ENCODE measurements around the gene MAIP1.

Gene MAIP1, protein sequence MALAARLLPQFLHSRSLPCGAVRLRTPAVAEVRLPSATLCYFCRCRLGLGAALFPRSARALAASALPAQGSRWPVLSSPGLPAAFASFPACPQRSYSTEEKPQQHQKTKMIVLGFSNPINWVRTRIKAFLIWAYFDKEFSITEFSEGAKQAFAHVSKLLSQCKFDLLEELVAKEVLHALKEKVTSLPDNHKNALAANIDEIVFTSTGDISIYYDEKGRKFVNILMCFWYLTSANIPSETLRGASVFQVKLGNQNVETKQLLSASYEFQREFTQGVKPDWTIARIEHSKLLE

DNA sequence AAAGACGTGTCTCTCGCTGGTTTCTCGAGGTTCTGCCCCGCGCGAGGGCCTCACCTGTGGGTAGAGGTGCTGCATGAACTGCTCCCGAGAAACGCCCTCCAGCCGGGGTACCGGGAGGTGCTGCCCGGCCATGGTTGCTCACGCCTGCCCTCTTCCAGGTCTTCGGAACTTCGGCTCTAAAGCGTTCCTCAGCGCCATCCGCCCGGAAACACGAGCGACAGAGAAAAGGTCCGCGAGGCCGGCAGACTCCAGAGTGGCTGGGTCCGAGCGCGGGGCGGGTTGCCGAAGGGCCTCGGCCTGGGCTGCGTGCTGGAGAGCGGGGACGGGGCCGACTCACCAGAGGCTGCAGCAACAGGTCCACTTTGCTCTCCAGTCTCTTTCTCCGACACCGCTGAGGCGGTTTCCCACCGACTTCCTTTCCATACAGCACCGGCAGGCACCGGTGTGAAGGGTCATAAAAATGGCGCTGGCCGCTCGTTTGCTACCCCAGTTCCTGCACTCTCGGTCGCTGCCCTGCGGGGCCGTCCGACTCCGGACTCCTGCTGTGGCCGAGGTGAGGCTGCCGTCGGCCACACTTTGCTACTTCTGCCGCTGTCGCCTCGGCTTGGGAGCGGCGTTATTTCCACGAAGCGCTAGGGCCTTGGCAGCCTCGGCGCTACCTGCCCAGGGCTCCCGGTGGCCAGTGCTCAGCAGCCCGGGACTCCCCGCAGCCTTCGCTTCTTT lies at the start of gene MAIP1, which contains the start of gene TYW5:
Gene MAIP1 (plus strand): TSS at position 244 of the 723 bp plus-strand sequence. CDS start 217 bp downstream, at position 461.
Gene TYW5 (minus strand): TSS at position 153 of the 723 bp plus-strand sequence. CDS start 21 bp downstream, at position 132.
- H3K4me3 ChIP-seq (ENCODE audit: low read length) = peak within 1 kb of the TSS; percentile 87
- H2AFZ ChIP-seq (ENCODE audit: low read length) = peak within 1 kb of the TSS; percentile 66
- H3K9ac ChIP-seq (ENCODE audit: low read length) = peak within 1 kb of the TSS; percentile 89
- peak within 1 kb of the TSS; percentile 73 for H3K4me2 ChIP-seq (ENCODE audit: low read depth, low read length)
- no peaks in the 10 kb centered on the region for H3F3A ChIP-seq (ENCODE audit: insufficient read depth, low read length)
- H4K20me1 ChIP-seq (ENCODE audit: insufficient read depth, low read length) = no peaks in the 10 kb centered on the region
- H3K4me1 ChIP-seq (ENCODE audit: low read length) = peaks cover 5% of the 10 kb centered on the region; the same call in 1 of the 2 replicates
- TF ChIP-seq EZH2phosphoT487 (IDR thresholded peaks at IDR 0.05; ENCODE audit: low read length) (no peak), EZH2 (optimal IDR thresholded peaks at IDR 0.05; ENCODE audit: low read depth, low read length) (no peak)
- TF ChIP-seq, protein P1, sequence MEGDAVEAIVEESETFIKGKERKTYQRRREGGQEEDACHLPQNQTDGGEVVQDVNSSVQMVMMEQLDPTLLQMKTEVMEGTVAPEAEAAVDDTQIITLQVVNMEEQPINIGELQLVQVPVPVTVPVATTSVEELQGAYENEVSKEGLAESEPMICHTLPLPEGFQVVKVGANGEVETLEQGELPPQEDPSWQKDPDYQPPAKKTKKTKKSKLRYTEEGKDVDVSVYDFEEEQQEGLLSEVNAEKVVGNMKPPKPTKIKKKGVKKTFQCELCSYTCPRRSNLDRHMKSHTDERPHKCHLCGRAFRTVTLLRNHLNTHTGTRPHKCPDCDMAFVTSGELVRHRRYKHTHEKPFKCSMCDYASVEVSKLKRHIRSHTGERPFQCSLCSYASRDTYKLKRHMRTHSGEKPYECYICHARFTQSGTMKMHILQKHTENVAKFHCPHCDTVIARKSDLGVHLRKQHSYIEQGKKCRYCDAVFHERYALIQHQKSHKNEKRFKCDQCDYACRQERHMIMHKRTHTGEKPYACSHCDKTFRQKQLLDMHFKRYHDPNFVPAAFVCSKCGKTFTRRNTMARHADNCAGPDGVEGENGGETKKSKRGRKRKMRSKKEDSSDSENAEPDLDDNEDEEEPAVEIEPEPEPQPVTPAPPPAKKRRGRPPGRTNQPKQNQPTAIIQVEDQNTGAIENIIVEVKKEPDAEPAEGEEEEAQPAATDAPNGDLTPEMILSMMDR (IDR thresholded peaks at IDR 0.05; ENCODE audit: low read length) = no peak
- no peaks in the 10 kb centered on the region for H3K9me3 ChIP-seq (replicated peaks; ENCODE audit: insufficient read depth, low read length)
- DNase-seq = peak; percentile 81
- peak within 1 kb of the TSS; percentile 84; the same call in 1 of the 2 replicates for H3K27ac ChIP-seq (ENCODE audit: low read length)
- peaks cover 74% of the 10 kb centered on the region for H3K79me2 ChIP-seq (ENCODE audit: low read length)
- H3K9me2 ChIP-seq (replicated peaks; ENCODE audit: insufficient read depth, low read length) = no peaks in the 10 kb centered on the region
- peaks cover 5% of the 10 kb centered on the region; the same call in 1 of the 2 replicates for H3K36me3 ChIP-seq (replicated peaks; ENCODE audit: insufficient read depth, low read length)
- H3K27me3 ChIP-seq (replicated peaks; ENCODE audit: insufficient read depth, low read length) = no peaks in the 10 kb centered on the region

DNA sequence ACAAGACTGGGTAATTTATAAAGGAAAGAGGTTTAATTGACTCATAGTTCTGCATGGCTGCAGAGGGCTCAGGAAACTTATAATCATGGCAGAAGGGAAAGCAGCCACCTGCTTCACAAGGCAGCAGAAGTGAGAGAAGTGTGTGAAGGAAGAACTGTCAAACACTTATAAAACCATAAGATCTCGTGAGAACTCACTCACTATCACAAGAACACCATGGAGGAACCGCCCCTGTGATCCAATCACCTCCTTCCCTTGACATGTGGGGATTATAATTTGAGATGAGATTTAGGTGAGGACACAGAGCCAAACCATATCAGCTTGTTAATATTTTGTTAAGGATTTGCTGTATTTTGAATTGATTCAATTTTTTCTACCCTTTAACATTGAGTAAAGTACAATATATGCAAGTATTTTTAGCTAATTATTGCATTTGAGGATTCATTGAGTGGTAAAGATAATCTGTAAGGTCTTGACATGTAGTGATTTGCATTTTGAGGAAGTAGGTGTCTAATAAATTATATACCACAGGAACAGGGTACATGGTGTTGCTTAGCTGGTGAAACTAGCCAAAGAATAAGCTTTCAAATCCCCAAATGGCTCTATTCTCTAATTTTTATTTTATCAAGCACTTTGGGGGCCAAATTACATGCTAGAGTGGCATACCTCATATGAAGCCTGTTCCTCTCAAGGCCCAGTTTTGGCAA lies 48.2 kb upstream of the MAIP1 start:
- Histone ChIP-seq H3K4me1 (ENCODE audit: low read length) (peaks cover 5% of the 10 kb centered on the region; the same call in 1 of the 2 replicates), H3K9ac (ENCODE audit: low read length) (no peak overlapping the region), H3K4me2 (ENCODE audit: low read depth, low read length) (no peak overlapping the region), H3K27me3 (replicated peaks; ENCODE audit: insufficient read depth, low read length) (no peaks in the 10 kb centered on the region), H3K36me3 (replicated peaks; ENCODE audit: insufficient read depth, low read length) (no peaks in the 10 kb centered on the region), H4K20me1 (ENCODE audit: insufficient read depth, low read length) (no peaks in the 10 kb centered on the region), H3K9me2 (replicated peaks; ENCODE audit: insufficient read depth, low read length) (no peaks in the 10 kb centered on the region), H3K27ac (ENCODE audit: low read length) (no peak overlapping the region), H3K4me3 (ENCODE audit: low read length) (no peak overlapping the region), H3K9me3 (replicated peaks; ENCODE audit: insufficient read depth, low read length) (no peaks in the 10 kb centered on the region), H3F3A (ENCODE audit: insufficient read depth, low read length) (peaks cover 10% of the 10 kb centered on the region; the same call in 1 of the 2 replicates), H3K79me2 (ENCODE audit: low read length) (peaks cover 7% of the 10 kb centered on the region), H2AFZ (ENCODE audit: low read length) (no peak overlapping the region)
- TF ChIP-seq EZH2 (optimal IDR thresholded peaks at IDR 0.05; ENCODE audit: low read depth, low read length) (no peak), EZH2phosphoT487 (IDR thresholded peaks at IDR 0.05; ENCODE audit: low read length) (no peak)
- TF ChIP-seq, protein P1 (IDR thresholded peaks at IDR 0.05; ENCODE audit: low read length) = no peak
- DNase-seq = no peak

DNA sequence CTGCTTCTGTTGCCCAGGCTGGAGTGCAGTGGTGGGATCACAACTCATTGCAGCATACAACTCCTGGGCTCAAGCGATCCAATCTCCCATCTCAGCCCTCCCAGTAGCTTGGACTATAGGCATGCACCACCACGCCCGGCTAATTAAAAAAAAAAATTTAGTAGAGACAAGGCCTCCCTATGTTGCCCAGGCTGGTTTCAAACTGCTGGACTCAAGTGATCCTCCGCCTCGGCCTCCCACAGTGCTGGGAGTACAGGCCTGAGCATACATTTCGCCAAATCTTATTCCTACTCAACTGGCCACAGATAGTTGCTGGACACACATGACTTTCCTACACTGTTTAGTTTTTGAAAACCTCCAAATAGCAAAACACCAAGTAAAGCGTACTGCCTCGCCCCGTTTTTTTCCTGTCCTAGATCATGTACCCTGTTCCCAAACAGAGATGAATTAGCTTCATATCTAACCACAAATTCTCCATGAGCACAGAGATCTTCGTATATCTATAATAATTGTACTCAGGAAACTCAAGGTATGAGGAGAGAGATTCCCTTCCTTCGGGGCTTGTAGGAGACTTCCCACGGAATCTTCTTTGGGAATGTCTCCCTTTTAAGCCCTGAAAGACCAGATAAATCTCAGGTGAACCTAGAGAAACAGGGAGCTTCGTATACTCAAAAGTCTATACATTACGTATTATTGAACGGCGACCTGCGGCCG lies 44.9 kb upstream of the MAIP1 start:
- no peak for DNase-seq
- Histone ChIP-seq H3K9ac (ENCODE audit: low read length) (no peak overlapping the region), H3K79me2 (ENCODE audit: low read length) (peaks cover 35% of the 10 kb centered on the region), H2AFZ (ENCODE audit: low read length) (peak overlapping the region; percentile 61), H3K4me2 (ENCODE audit: low read depth, low read length) (peak overlapping the region; percentile 59), H3K36me3 (replicated peaks; ENCODE audit: insufficient read depth, low read length) (no peaks in the 10 kb centered on the region), H3K9me2 (replicated peaks; ENCODE audit: insufficient read depth, low read length) (no peaks in the 10 kb centered on the region), H3K4me3 (ENCODE audit: low read length) (peak overlapping the region; percentile 81), H4K20me1 (ENCODE audit: insufficient read depth, low read length) (no peaks in the 10 kb centered on the region), H3K9me3 (replicated peaks; ENCODE audit: insufficient read depth, low read length) (no peaks in the 10 kb centered on the region), H3F3A (ENCODE audit: insufficient read depth, low read length) (peaks cover 12% of the 10 kb centered on the region; the same call in 1 of the 2 replicates), H3K4me1 (ENCODE audit: low read length) (peaks cover 8% of the 10 kb centered on the region), H3K27me3 (replicated peaks; ENCODE audit: insufficient read depth, low read length) (no peaks in the 10 kb centered on the region), H3K27ac (ENCODE audit: low read length) (peak overlapping the region; percentile 88; the same call in 1 of the 2 replicates)
- TF ChIP-seq EZH2phosphoT487 (IDR thresholded peaks at IDR 0.05; ENCODE audit: low read length) = no peak
- TF ChIP-seq, protein P1 (IDR thresholded peaks at IDR 0.05; ENCODE audit: low read length) = no peak
- no peak for TF ChIP-seq EZH2 (optimal IDR thresholded peaks at IDR 0.05; ENCODE audit: low read depth, low read length)

Data from MM.1S (cell line).